ENCODE measurements around the gene CASP3.

DNA sequence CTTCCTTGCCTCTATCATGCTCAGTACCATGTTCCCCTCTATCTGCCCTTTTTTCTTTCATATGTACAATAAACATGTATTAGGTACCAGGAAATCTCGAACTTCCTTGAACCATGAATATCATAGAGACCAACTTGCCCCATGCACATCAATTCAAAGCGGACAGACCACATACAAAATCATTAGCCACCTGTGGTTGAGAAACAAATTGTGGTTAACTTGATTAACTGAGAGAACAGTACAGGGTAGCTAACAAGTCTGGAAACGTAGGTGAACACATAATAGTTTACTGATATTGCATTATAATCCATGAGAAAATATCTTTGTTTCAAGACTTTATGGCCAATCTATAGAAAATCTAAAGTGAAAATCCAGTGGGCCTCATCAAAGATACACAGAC is 8.2 kb downstream of the CASP3 start:
- no peak for TF ChIP-seq POLR2A (IDR thresholded peaks at IDR 0.05)
- TF ChIP-seq, protein P1, sequence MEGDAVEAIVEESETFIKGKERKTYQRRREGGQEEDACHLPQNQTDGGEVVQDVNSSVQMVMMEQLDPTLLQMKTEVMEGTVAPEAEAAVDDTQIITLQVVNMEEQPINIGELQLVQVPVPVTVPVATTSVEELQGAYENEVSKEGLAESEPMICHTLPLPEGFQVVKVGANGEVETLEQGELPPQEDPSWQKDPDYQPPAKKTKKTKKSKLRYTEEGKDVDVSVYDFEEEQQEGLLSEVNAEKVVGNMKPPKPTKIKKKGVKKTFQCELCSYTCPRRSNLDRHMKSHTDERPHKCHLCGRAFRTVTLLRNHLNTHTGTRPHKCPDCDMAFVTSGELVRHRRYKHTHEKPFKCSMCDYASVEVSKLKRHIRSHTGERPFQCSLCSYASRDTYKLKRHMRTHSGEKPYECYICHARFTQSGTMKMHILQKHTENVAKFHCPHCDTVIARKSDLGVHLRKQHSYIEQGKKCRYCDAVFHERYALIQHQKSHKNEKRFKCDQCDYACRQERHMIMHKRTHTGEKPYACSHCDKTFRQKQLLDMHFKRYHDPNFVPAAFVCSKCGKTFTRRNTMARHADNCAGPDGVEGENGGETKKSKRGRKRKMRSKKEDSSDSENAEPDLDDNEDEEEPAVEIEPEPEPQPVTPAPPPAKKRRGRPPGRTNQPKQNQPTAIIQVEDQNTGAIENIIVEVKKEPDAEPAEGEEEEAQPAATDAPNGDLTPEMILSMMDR (IDR thresholded peaks at IDR 0.05) = no peak

Data from adrenal gland (tissue), 5 donors.